ENCODE measurements around the gene AGBL1. TPM values are rescaled to one million over a fixed set of nuclear protein-coding genes. Genes with fewer than 3 reads are reported as not detected.

AGBL1 gene
- total and polyA plus RNA-seq, 8 donors = under 0.01 to 0.18 TPM; not detected in 6

DNA sequence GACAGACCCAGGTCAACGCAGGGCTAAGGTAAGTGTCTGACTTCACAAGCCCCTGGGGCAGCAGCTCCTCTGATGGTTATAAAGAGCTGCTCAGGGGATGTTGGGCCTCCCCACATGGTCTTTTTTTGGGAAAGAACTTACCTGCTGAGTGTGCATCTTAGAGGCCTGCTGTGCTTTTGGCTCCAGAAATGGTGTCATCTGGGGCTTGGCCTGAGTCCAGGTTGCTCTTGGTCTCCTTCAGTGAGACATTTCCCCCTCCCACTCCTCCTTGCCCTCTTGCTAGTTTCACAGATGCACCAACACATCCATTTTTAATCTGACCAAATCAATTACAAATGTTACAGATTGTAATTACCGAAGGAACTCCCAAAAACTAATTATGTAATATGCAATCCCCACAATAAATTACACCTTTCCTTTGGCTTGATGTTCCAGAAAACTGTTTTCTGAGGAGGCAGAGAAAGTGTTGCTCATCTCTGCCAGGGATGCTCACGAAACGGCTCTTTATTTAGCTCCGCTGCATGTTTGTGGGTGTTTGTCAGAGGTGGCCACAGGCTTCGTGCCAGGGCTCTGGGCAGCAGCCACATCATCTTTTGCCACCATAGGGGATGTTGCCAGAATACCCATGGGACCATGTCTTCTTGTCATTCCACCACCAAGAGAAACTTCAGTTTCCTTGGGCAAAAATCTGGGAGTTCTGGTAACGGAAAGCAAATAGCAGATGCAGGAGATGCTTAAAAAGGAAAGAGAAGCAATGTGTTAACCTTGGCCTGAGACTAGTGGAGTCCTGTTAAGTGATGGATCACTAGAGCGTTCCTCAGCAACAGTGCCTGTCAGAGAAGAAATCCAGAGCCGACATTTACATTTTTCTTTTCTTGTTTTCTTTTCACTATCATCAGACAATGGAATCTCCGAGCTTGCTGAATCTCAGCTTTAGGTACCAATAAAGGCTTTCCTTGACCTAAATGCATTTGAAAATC, 799.9 kb downstream of the AGBL1 start:
- Histone ChIP-seq H3K9me3 (no peaks in the 10 kb centered on the region), H3K4me1 (no peaks in the 10 kb centered on the region), H3K27me3 (no peaks in the 10 kb centered on the region), H3K4me3 (no peak overlapping the region), H3K27ac (no peak overlapping the region), H3K36me3 (no peaks in the 10 kb centered on the region)
- 78 to 81% (median 79%) methylated on average over 10 of the region's 10 CpGs for WGBS, 5 donors
- TF ChIP-seq EP300 (IDR thresholded peaks at IDR 0.05) (no peak), POLR2AphosphoS5 (IDR thresholded peaks at IDR 0.05) (no peak), POLR2A (IDR thresholded peaks at IDR 0.05) (no peak)
- TF ChIP-seq, protein P1, sequence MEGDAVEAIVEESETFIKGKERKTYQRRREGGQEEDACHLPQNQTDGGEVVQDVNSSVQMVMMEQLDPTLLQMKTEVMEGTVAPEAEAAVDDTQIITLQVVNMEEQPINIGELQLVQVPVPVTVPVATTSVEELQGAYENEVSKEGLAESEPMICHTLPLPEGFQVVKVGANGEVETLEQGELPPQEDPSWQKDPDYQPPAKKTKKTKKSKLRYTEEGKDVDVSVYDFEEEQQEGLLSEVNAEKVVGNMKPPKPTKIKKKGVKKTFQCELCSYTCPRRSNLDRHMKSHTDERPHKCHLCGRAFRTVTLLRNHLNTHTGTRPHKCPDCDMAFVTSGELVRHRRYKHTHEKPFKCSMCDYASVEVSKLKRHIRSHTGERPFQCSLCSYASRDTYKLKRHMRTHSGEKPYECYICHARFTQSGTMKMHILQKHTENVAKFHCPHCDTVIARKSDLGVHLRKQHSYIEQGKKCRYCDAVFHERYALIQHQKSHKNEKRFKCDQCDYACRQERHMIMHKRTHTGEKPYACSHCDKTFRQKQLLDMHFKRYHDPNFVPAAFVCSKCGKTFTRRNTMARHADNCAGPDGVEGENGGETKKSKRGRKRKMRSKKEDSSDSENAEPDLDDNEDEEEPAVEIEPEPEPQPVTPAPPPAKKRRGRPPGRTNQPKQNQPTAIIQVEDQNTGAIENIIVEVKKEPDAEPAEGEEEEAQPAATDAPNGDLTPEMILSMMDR (IDR thresholded peaks at IDR 0.05) = no peak
- intact Hi-C loops (cut with DNase I; ENCODE audit: low total_unique reads) = no loop called here
- peak in 1 of 2 donors; percentile 9 for DNase-seq

DNA sequence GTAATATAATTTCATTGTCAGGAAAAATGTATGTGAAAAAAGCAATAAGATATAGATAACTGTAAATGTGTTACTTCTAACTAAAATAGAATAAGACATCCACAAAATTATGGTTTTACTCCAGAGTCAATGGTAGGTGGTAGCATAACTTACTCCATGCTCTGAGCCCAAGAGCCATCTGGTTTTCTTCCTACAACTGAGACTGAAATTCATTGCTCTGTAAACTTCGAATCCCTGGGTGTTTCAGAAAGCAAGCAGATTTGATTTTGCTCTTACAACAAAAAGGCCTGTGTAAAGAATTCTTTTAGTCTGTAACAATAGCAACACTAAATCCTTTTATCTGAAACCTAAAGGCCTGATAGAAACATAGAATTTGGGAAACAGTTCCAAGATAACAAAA, 805.9 kb downstream of the AGBL1 start:
- no peak overlapping the region for H3K27ac ChIP-seq
- no peaks in the 10 kb centered on the region for H3K36me3 ChIP-seq
- no peaks in the 10 kb centered on the region for H3K9me3 ChIP-seq
- TF ChIP-seq POLR2AphosphoS5 (IDR thresholded peaks at IDR 0.05) = no peak
- no peak for TF ChIP-seq POLR2A (IDR thresholded peaks at IDR 0.05)
- TF ChIP-seq, protein P1 (IDR thresholded peaks at IDR 0.05) = no peak
- TF ChIP-seq EP300 (IDR thresholded peaks at IDR 0.05) = no peak
- 16 to 35% (median 21%) methylated on average over 1 of the region's 1 CpG for WGBS, 5 donors
- no peaks in the 10 kb centered on the region for H3K4me1 ChIP-seq
- H3K27me3 ChIP-seq = no peaks in the 10 kb centered on the region
- peak in 1 of 2 donors; percentile 21 for DNase-seq
- no peak overlapping the region for H3K4me3 ChIP-seq
- intact Hi-C loops (cut with DNase I; ENCODE audit: low total_unique reads) = no loop called here

DNA sequence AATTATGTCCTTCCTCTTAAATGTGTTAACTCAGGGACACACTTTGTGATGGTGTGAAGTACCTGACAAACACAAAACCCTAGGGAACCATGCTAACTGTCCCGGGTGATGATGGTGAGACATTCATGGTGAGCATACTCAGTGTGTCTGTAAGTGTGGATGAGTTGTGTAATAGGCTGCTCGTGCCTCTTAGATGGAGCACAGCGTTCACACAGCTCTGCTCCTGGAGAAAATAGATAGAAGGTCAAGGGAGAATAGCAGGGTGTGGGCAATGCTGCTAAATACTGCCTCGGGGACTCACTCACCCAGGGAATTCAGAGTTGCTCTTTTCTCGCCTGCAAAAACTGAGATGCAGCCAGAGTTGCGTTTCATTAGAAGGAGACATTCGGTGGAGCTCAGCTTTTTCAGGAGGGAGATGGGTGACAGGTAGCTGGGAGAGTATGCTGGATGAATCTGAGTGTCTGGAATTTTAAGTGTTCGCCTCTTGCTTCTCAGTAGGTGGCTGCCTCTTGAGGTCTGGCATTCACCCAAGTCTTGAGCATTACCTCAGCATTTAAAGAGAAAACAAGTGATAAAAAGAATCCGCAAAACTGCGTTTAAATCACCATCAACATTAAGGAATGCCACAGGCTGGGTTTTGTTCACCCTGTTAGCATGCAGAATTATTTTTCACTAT, 813.2 kb downstream of the AGBL1 start:
- DNase-seq = no peak
- Histone ChIP-seq H3K36me3 (no peaks in the 10 kb centered on the region), H3K4me3 (no peak overlapping the region), H3K4me1 (no peaks in the 10 kb centered on the region), H3K27ac (no peak overlapping the region), H3K27me3 (peaks cover 0 to 6% (median 0%) of the 10 kb centered on the region in 3 donors), H3K9me3 (peaks cover 0 to 5% (median 0%) of the 10 kb centered on the region in 4 donors)
- TF ChIP-seq POLR2AphosphoS5 (IDR thresholded peaks at IDR 0.05) (no peak), POLR2A (IDR thresholded peaks at IDR 0.05) (no peak), EP300 (IDR thresholded peaks at IDR 0.05) (no peak)
- TF ChIP-seq, protein P1 (IDR thresholded peaks at IDR 0.05) = no peak
- intact Hi-C loops (cut with DNase I; ENCODE audit: low total_unique reads) = no loop called here
- 33 to 43% (median 40%) methylated on average over 10 of the region's 10 CpGs for WGBS, 5 donors

DNA sequence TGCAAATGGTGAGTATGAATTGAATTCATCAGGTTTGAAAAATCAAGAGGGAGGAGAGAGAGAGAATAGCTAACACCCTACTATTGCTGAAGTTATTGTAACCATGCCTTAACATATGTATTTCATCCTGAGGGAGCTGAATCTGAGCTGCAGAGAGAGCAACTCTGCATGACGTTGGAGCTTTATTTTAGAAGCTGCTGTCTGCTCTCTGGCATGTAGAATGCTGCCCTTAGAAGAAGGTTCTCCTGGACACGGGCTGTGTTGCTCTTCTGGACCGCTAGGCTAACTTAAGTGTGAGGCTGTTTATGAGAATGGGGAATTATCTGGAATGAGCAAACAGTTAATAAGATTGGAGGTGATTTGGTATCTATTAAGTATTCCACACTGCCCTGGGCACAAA, 814.6 kb downstream of the AGBL1 start:
- Histone ChIP-seq H3K9me3 (peaks cover 0 to 5% (median 0%) of the 10 kb centered on the region in 4 donors), H3K27ac (no peak overlapping the region), H3K36me3 (no peaks in the 10 kb centered on the region), H3K4me3 (no peak overlapping the region), H3K27me3 (peaks cover 0 to 6% (median 0%) of the 10 kb centered on the region in 3 donors), H3K4me1 (no peaks in the 10 kb centered on the region)
- TF ChIP-seq EP300 (IDR thresholded peaks at IDR 0.05) (no peak), POLR2A (IDR thresholded peaks at IDR 0.05) (no peak), POLR2AphosphoS5 (IDR thresholded peaks at IDR 0.05) (no peak)
- TF ChIP-seq, protein P1 (IDR thresholded peaks at IDR 0.05) = no peak
- DNase-seq = no peak
- intact Hi-C loops (cut with DNase I; ENCODE audit: low total_unique reads) = no loop called here
- WGBS, 5 donors = 40 to 63% (median 55%) methylated on average over 3 of the region's 3 CpGs
